Vagina (tissue), 2 donors: ENCODE data around the gene PRIM2.
"Not testable (repeated sequence)": the region's sequence is repeated elsewhere in the genome, so short reads cannot be mapped to it uniquely, and the experiment has no call there.

Experiments used
- CTCF ChIP-seq, 3 experiments: fragments of 450-650 bp in 2 of 3; fragments of 200-600 bp in 1 of 3; sonication (generic) in 1 of 3; IDR thresholded peaks; one replicate each; pipeline ENCODE4 v1.5.1; 2017 to 2019; ENCODE audit warnings: antibody characterized with exemption in 3 of 3, mild to moderate bottlenecking in 2 of 3, moderate library complexity in 2 of 3
- POLR2A ChIP-seq, 2 donors: fragments of 450-650 bp; IDR thresholded peaks; one replicate each; pipeline ENCODE4 v1.6.1; 2017; ENCODE audit warnings: antibody characterized with exemption in 2 of 2, mild to moderate bottlenecking in 2 of 2, moderate library complexity in 2 of 2
- POLR2AphosphoS5 ChIP-seq, 2 donors: sonication (generic); formaldehyde crosslinking; IDR thresholded peaks; one replicate each; pipeline ENCODE4 v1.9.0; 2017; ENCODE audit warnings: antibody characterized with exemption in 2 of 2, mild to moderate bottlenecking in 2 of 2, low read depth in 1 of 2; ENCODE audit not compliant: insufficient read depth in 1 of 2

- TF ChIP-seq CTCF (IDR thresholded peaks at IDR 0.05); POLR2AphosphoS5 (IDR thresholded peaks at IDR 0.05; ENCODE audit: insufficient read depth in 1 of 2, low read depth in 1 of 2); POLR2A (IDR thresholded peaks at IDR 0.05): not testable (repeated sequence)
Measured at GRCh38 chr6:57346715-57347114, 29.3 kb downstream of the PRIM2 start.
